Neuronal stem cell (in vitro differentiated cells): ENCODE results near the gene WDR18.
A peak's percentile ranks its signal among the peaks of the same experiment; 100 is the strongest.
"Not testable (repeated sequence)": the region's sequence is repeated elsewhere in the genome, so short reads cannot be mapped to it uniquely, and the experiment has no call there.

Experiments
- DNase-seq: peaks from one replicate; pipeline ENCODE4 v3.0.0-alpha.2; 2013; ENCODE audit warnings: low spot score
- H2AFZ ChIP-seq: one replicate; pipeline ENCODE4 v1.6.1; 2013; ENCODE audit warnings: mild to moderate bottlenecking, low read length, inconsistent platforms
- H2AK5ac ChIP-seq: 2 replicates; pipeline ENCODE4 v1.6.1; 2013; ENCODE audit warnings: low read depth, mild to moderate bottlenecking, inconsistent platforms, low read length, moderate library complexity, mixed read lengths
- H2BK120ac ChIP-seq: 2 replicates; pipeline ENCODE4 v1.6.1; 2013; ENCODE audit warnings: low read depth, mild to moderate bottlenecking, inconsistent platforms, low read length, moderate library complexity, mixed read lengths
- H2BK12ac ChIP-seq: one replicate; pipeline ENCODE4 v1.6.1; 2013; ENCODE audit warnings: low read length, inconsistent platforms
- H2BK15ac ChIP-seq: 2 replicates; pipeline ENCODE4 v1.6.1; 2013; ENCODE audit warnings: mild to moderate bottlenecking, low read length, inconsistent platforms, mixed read lengths
- H2BK5ac ChIP-seq: one replicate; pipeline ENCODE4 v1.6.1; 2013; ENCODE audit warnings: inconsistent platforms, mild to moderate bottlenecking, low read length, moderate library complexity
- H3K14ac ChIP-seq: one replicate; pipeline ENCODE4 v1.6.1; 2013; ENCODE audit warnings: low read length, inconsistent platforms
- H3K18ac ChIP-seq: 2 replicates; pipeline ENCODE4 v1.6.1; 2013; ENCODE audit warnings: low read length, inconsistent platforms
- H3K23ac ChIP-seq: 2 replicates; pipeline ENCODE4 v1.6.1; 2013; ENCODE audit warnings: low read depth, mild to moderate bottlenecking, mixed read lengths, low read length, inconsistent platforms; ENCODE audit not compliant: poor library complexity
- H3K27ac ChIP-seq: replicated peaks from 3 replicates; pipeline ENCODE4 v1.5.1; 2013; ENCODE audit warnings: low read length, inconsistent platforms
- H3K27me3 ChIP-seq, 3 experiments: 2 replicates each; pipeline ENCODE4 v1.6.1; 2013; ENCODE audit warnings: low read length in 3 of 3, mild to moderate bottlenecking in 2 of 3, inconsistent platforms in 1 of 3, low read depth in 1 of 3, mixed read lengths in 1 of 3, moderate library complexity in 1 of 3; ENCODE audit not compliant: control insufficient read depth in 3 of 3, insufficient read depth in 3 of 3
- H3K36me3 ChIP-seq, 2 donors: replicated peaks in 1 of 2; 2 replicates each; pipeline ENCODE4 v1.6.1; 2013; ENCODE audit warnings: low read length in 2 of 2; ENCODE audit not compliant: control insufficient read depth in 2 of 2, insufficient read depth in 2 of 2
- H3K4ac ChIP-seq: 2 replicates; pipeline ENCODE4 v1.6.1; 2013; ENCODE audit warnings: inconsistent platforms, mild to moderate bottlenecking, low read length, moderate library complexity
- H3K4me1 ChIP-seq, 2 donors: 1 replicate in 1 of 2; 2 replicates in 1 of 2; pipeline ENCODE4 v1.6.1; 2013; ENCODE audit warnings: low read length in 2 of 2, low read depth in 1 of 2; ENCODE audit not compliant: control insufficient read depth in 2 of 2, insufficient read depth in 1 of 2
- H3K4me2 ChIP-seq: one replicate; pipeline ENCODE4 v1.6.1; 2013; ENCODE audit warnings: mild to moderate bottlenecking, low read length, inconsistent platforms; ENCODE audit not compliant: insufficient read depth, poor library complexity, severe bottlenecking
- H3K4me3 ChIP-seq, 2 donors: 2 replicates each; pipeline ENCODE4 v1.5.1; 2013; ENCODE audit warnings: low read length in 2 of 2, mild to moderate bottlenecking in 2 of 2, inconsistent platforms in 1 of 2, moderate library complexity in 1 of 2
- H3K79me1 ChIP-seq: one replicate; pipeline ENCODE4 v1.6.1; 2013; ENCODE audit warnings: low read depth, mild to moderate bottlenecking, inconsistent platforms, low read length, moderate library complexity
- H3K9ac ChIP-seq: one replicate; pipeline ENCODE4 v1.6.1; 2013; ENCODE audit warnings: mild to moderate bottlenecking, low read depth, low read length, inconsistent platforms; ENCODE audit not compliant: poor library complexity
- H3K9me3 ChIP-seq, 2 donors: replicated peaks in 1 of 2; 2 replicates each; pipeline versions ENCODE3 to v1.6.1; 2013; ENCODE audit warnings: low read length in 2 of 2, mild to moderate bottlenecking in 2 of 2, inconsistent platforms in 1 of 2, low read depth in 1 of 2, mixed read lengths in 1 of 2, moderate library complexity in 1 of 2; ENCODE audit not compliant: control insufficient read depth in 2 of 2, insufficient read depth in 1 of 2
- H4K8ac ChIP-seq: one replicate; pipeline ENCODE4 v1.6.1; 2013; ENCODE audit warnings: low read depth, mild to moderate bottlenecking, inconsistent platforms, low read length, moderate library complexity
- H4K91ac ChIP-seq: one replicate; pipeline ENCODE4 v1.6.1; 2013; ENCODE audit warnings: low read length, low read depth, mild to moderate bottlenecking, inconsistent platforms; ENCODE audit not compliant: poor library complexity
- WGBS, 2 donors: extraction: QIAGEN DNeasy Blood & Tissue Kit; methylation state at CpG; one replicate each; pipeline ENCODE4 v1.1.7; 2013; ENCODE audit warnings: missing lambda C conversion rate in 2 of 2, mixed read lengths in 1 of 2; ENCODE audit not compliant: insufficient read length in 2 of 2, insufficient replicate concordance in 1 of 2; ENCODE audit errors: extremely low coverage in 2 of 2; 5-methylcytosine and 5-hydroxymethylcytosine counted together

WDR18 gene

DNA sequence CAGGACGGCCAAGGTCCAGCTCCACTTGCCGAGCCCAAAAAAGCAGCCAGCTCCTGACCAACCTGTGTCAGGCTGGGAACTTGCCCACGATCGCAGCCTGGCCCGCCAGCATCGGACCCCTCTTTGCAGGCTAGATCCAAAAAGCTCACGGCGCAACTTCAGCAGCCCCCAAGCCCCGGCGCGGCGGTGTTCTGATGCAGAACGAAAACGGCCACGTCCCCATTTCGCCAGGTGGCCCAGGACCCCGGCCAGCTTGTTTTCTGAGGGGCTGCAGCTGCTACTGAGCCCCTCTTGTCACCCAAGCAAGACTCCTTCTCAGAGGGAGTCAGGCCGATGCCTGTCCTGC lies 35.4 kb downstream of the WDR18 start:
- H3K9ac ChIP-seq = peak overlapping the region; percentile 98
- no peak overlapping the region for H2BK12ac ChIP-seq
- H3K4ac ChIP-seq = no peak overlapping the region
- no peak overlapping the region for H3K27ac ChIP-seq
- no peaks in the 10 kb centered on the region for H3K27me3 ChIP-seq
- peak overlapping the region; percentile 64 for H3K18ac ChIP-seq
- H4K8ac ChIP-seq = peak overlapping the region; percentile 17
- H3K79me1 ChIP-seq = peaks cover 47% of the 10 kb centered on the region
- no peak overlapping the region for H3K14ac ChIP-seq
- H4K91ac ChIP-seq = peak overlapping the region; percentile 92
- H2BK15ac ChIP-seq = no peak overlapping the region
- H2BK120ac ChIP-seq = peak overlapping the region; percentile 61
- H2AFZ ChIP-seq = no peak overlapping the region
- peak overlapping the region; percentile 88 to 98 for H3K4me3 ChIP-seq
- no peak for DNase-seq
- peak overlapping the region; percentile 0 for H2BK5ac ChIP-seq
- peak overlapping the region; percentile 75 for H3K4me2 ChIP-seq
- no CpG with 5 or more reads among the region's 18 CpGs for WGBS, 2 donors
- peak overlapping the region; percentile 94 for H3K23ac ChIP-seq
- H3K36me3 ChIP-seq = peaks cover 0 to 15% of the 10 kb centered on the region in 2 donors
- peaks cover 24 to 37% of the 10 kb centered on the region in 2 donors for H3K4me1 ChIP-seq
- no peaks in the 10 kb centered on the region for H3K9me3 ChIP-seq
- H2AK5ac ChIP-seq = peak overlapping the region; percentile 41

GRCh38 chr19:1019980-1020867 lies 36.1 kb downstream of the WDR18 start:
- WGBS, 2 donors = no CpG with 5 or more reads among the region's 60 CpGs
- no peak overlapping the region for H3K14ac ChIP-seq
- no peaks in the 10 kb centered on the region for H3K9me3 ChIP-seq
- no peak for DNase-seq
- peaks cover 41% of the 10 kb centered on the region for H3K79me1 ChIP-seq
- peak overlapping the region; percentile 50 for H4K8ac ChIP-seq
- no peak overlapping the region for H3K4ac ChIP-seq
- peak overlapping the region; percentile 39 for H2BK15ac ChIP-seq
- H2BK12ac ChIP-seq = no peak overlapping the region
- H4K91ac ChIP-seq = peak overlapping the region; percentile 92
- no peaks in the 10 kb centered on the region for H3K27me3 ChIP-seq
- peak overlapping the region; percentile 94 for H3K23ac ChIP-seq
- peaks cover 24 to 37% of the 10 kb centered on the region in 2 donors for H3K4me1 ChIP-seq
- H2BK120ac ChIP-seq = peak overlapping the region; percentile 61
- H3K36me3 ChIP-seq = peaks cover 0 to 10% of the 10 kb centered on the region in 2 donors
- H3K4me3 ChIP-seq = peak overlapping the region; percentile 88 to 98
- H3K9ac ChIP-seq = peak overlapping the region; percentile 98
- H2AK5ac ChIP-seq = peak overlapping the region; percentile 89
- H2AFZ ChIP-seq = peak overlapping the region; percentile 77
- peak overlapping the region; percentile 0 for H2BK5ac ChIP-seq
- H3K4me2 ChIP-seq = peak overlapping the region; percentile 75
- no peak overlapping the region for H3K27ac ChIP-seq
- H3K18ac ChIP-seq = peak overlapping the region; percentile 92

DNA sequence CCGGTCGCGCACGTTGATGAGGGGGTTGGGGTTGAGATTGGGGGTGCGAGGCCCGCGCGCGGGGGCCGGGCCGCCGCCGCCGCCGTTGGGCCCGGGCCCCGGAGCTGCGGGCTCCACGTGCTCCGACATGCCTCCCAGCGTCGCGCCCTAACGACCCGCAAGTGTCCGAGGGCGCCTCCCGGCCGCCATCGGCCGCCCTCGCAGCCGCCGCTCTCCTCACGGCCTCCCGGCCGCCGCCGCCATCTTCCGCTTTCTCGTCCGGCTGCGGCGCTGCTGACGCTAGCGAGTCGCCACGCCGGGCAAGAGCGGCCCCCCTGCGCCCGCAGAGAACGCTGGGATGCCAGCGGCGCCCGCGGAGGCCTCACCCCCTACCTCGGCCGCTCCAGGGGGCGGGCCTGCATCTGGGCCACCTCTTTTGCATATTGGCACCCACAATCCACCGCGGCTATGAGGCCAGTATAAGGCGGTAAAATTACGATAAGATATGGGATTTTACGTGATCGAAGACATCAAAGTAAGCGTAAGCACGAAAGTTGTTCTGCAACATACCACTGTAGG lies 36.8 kb downstream of the WDR18 start, which contains the start of gene TMEM259:
TMEM259 (minus strand) TSS at position 256 of the 558 bp plus-strand sequence; CDS start at position 129, 127 bp downstream.
- H3K14ac ChIP-seq = no peak within 1 kb of the TSS
- H2BK12ac ChIP-seq = no peak within 1 kb of the TSS
- no peak within 1 kb of the TSS for H3K4ac ChIP-seq
- peak within 1 kb of the TSS; percentile 88 to 98 for H3K4me3 ChIP-seq
- H3K4me2 ChIP-seq = peak within 1 kb of the TSS; percentile 75
- H3K4me1 ChIP-seq = peaks cover 21 to 37% of the 10 kb centered on the region in 2 donors
- H2AK5ac ChIP-seq = peak within 1 kb of the TSS; percentile 89
- H4K91ac ChIP-seq = no peak within 1 kb of the TSS
- peaks cover 34% of the 10 kb centered on the region for H3K79me1 ChIP-seq
- H3K23ac ChIP-seq = peak within 1 kb of the TSS; percentile 94
- peak within 1 kb of the TSS; percentile 62 for H3K27ac ChIP-seq
- peak within 1 kb of the TSS; percentile 98 for H3K9ac ChIP-seq
- H3K27me3 ChIP-seq = no peaks in the 10 kb centered on the region
- H2AFZ ChIP-seq = peak within 1 kb of the TSS; percentile 77
- H3K18ac ChIP-seq = peak within 1 kb of the TSS; percentile 92
- peak within 1 kb of the TSS; percentile 0 for H2BK5ac ChIP-seq
- peak; percentile 98 for DNase-seq
- peaks cover 0 to 10% of the 10 kb centered on the region in 2 donors for H3K36me3 ChIP-seq
- H2BK120ac ChIP-seq = no peak within 1 kb of the TSS
- no CpG with 5 or more reads among the region's 68 CpGs for WGBS, 2 donors
- H3K9me3 ChIP-seq = no peaks in the 10 kb centered on the region
- peak within 1 kb of the TSS; percentile 50 for H4K8ac ChIP-seq
- H2BK15ac ChIP-seq = peak within 1 kb of the TSS; percentile 39

- H3K14ac ChIP-seq, H3K4me2 ChIP-seq, H2BK120ac ChIP-seq, H3K27me3 ChIP-seq, H3K23ac ChIP-seq, H2AFZ ChIP-seq, H2AK5ac ChIP-seq, H2BK5ac ChIP-seq, H3K9ac ChIP-seq, H2BK12ac ChIP-seq, H3K4me3 ChIP-seq, H2BK15ac ChIP-seq, DNase-seq, H4K8ac ChIP-seq, H3K18ac ChIP-seq, H3K9me3 ChIP-seq, H3K4ac ChIP-seq, H3K36me3 ChIP-seq, H3K27ac ChIP-seq, H4K91ac ChIP-seq: not testable (repeated sequence)
- no CpG with 5 or more reads among the region's 5 CpGs for WGBS, 2 donors
- peaks cover 13 to 23% of the 10 kb centered on the region in 2 donors for H3K4me1 ChIP-seq
- peaks cover 18% of the 10 kb centered on the region for H3K79me1 ChIP-seq
These were observed 39.7 kb downstream of the WDR18 start for GRCh38 chr19:1023883-1024188.
